Activated B cell treated with CpG ODN at 0.5 μM for 24 hours (primary cell): ENCODE results near the gene CDK19. TPM values are rescaled to one million over a fixed set of nuclear protein-coding genes. Genes with fewer than 3 reads are reported as not detected.

ENCODE experiments used
- ATAC-seq: fragments of 200-7000 bp; cut with Tn5 transposase; one replicate; pipeline ENCODE4 v1.10.0; 2021; ENCODE audit warnings: low read depth, mild to moderate bottlenecking, moderate library complexity
- CTCF ChIA-PET: fragments of 350-600 bp; sonication (Branson Sonifier 250); formaldehyde crosslinking; loops from one replicate; lab custom pipeline; 2021; ENCODE audit warnings: antibody characterized with exemption; lab: Charles Lee
- POLR2A ChIA-PET: fragments of 350-600 bp; sonication (Branson Sonifier 250); formaldehyde crosslinking; loops from one replicate; lab custom pipeline; 2021; ENCODE audit warnings: antibody characterized with exemption; lab: Charles Lee
- DNase-seq: peaks from one replicate; pipeline ENCODE4 v3.0.0; 2022
- H3K27ac Mint-ChIP-seq: one replicate; pipeline ENCODE4 v1.8.0; 2020; ENCODE audit warnings: mixed read lengths
- H3K27me3 Mint-ChIP-seq: one replicate; pipeline ENCODE4 v1.8.0; 2021; ENCODE audit warnings: mixed read lengths
- H3K36me3 Mint-ChIP-seq: one replicate; pipeline ENCODE4 v1.8.0; 2021; ENCODE audit warnings: low read depth, mixed read lengths
- H3K4me1 Mint-ChIP-seq: one replicate; pipeline ENCODE4 v1.8.0; 2021; ENCODE audit warnings: mixed read lengths
- H3K4me3 Mint-ChIP-seq: one replicate; pipeline ENCODE4 v1.8.0; 2020; ENCODE audit warnings: mild to moderate bottlenecking, mixed read lengths
- H3K9me3 Mint-ChIP-seq: one replicate; pipeline ENCODE4 v1.8.0; 2020; ENCODE audit warnings: mixed read lengths
- CTCF ChIP-seq: fragments of 200-600 bp; IDR thresholded peaks from one replicate; pipeline ENCODE4 v1.8.0; 2022; ENCODE audit warnings: antibody characterized with exemption, mild to moderate bottlenecking
- intact Hi-C: fragments of 100-400 bp; cut with micrococcal nuclease; formaldehyde crosslinking; loops from one replicate; pipeline ENCODE4 v1.15.1; 2024
- total RNA-seq: library from RNA; stranded (reverse); gene quantifications from 2 replicates; pipeline ENCODE4 v1.2.3, GENCODE V29; 2022

The CDK19 gene
- total RNA-seq, 1 donor from 2014 or later, result 31.1 TPM

GRCh38 chr6:110562316-110562915 is 252.9 kb downstream of the CDK19 start:
- ChIA-PET CTCF (no interaction called here), POLR2A (no interaction called here)
- Mint-ChIP-seq H3K27me3 (no peaks in the 10 kb centered on the region), H3K27ac (no peak overlapping the region), H3K9me3 (no peaks in the 10 kb centered on the region), H3K4me3 (no peak overlapping the region), H3K36me3 (no peaks in the 10 kb centered on the region), H3K4me1 (peaks cover 36% of the 10 kb centered on the region)
- no peak for TF ChIP-seq CTCF
- intact Hi-C loops, result no loop called here
- ATAC-seq, result no peak
- DNase-seq, result no peak

GRCh38 chr6:110561696-110562095 is 253.6 kb downstream of the CDK19 start:
- ChIA-PET CTCF (no interaction called here), POLR2A (no interaction called here)
- Mint-ChIP-seq H3K36me3 (no peaks in the 10 kb centered on the region), H3K27ac (no peak overlapping the region), H3K4me3 (no peak overlapping the region), H3K4me1 (peaks cover 36% of the 10 kb centered on the region), H3K27me3 (no peaks in the 10 kb centered on the region), H3K9me3 (no peaks in the 10 kb centered on the region)
- TF ChIP-seq CTCF, result no peak
- peak; percentile 42 for ATAC-seq
- intact Hi-C loops, result no loop called here
- no peak for DNase-seq

- Mint-ChIP-seq H3K4me3 (no peak overlapping the region), H3K9me3 (no peaks in the 10 kb centered on the region), H3K27ac (no peak overlapping the region), H3K36me3 (no peaks in the 10 kb centered on the region), H3K27me3 (no peaks in the 10 kb centered on the region), H3K4me1 (peaks cover 36% of the 10 kb centered on the region)
- CTCF ChIA-PET, result no interaction called here
- TF ChIP-seq CTCF, result no peak
- ATAC-seq, result no peak
- no peak for DNase-seq
- POLR2A ChIA-PET, result no interaction called here
- intact Hi-C loops, result no loop called here
Measured at GRCh38 chr6:110561008-110561396, 254.3 kb downstream of the CDK19 start.

- DNase-seq, result no peak
- Mint-ChIP-seq H3K4me1 (peaks cover 36% of the 10 kb centered on the region), H3K36me3 (no peaks in the 10 kb centered on the region), H3K27me3 (no peaks in the 10 kb centered on the region), H3K4me3 (peak overlapping the region; percentile 33), H3K27ac (peak overlapping the region; percentile 57), H3K9me3 (no peaks in the 10 kb centered on the region)
- ChIA-PET CTCF (interaction anchor here (0.6 kb wide), 1 partner anchor 30 kb away, joined by 3 read pairs; no protein-coding TSS in a partner anchor), POLR2A (no interaction called here)
- intact Hi-C loops, result no loop called here
- TF ChIP-seq CTCF, result no peak
- peak; percentile 28 for ATAC-seq
Measured at GRCh38 chr6:110560239-110561007, 254.8 kb downstream of the CDK19 start.

Other genes starting within 250 kb of the CDK19 start
- 61.7 and 65.5 TPM in 2 replicates for gene AMD1, start 59.3 kb upstream of the CDK19 start, total RNA-seq
- 76.7 and 93.3 TPM in 2 replicates for gene GTF3C6, start 143.2 kb upstream of the CDK19 start, total RNA-seq
- 27.6 and 29.6 TPM in 2 replicates for gene RPF2, start 166.6 kb upstream of the CDK19 start, total RNA-seq